Measurements from ENCODE around the gene STXBP3. TPM values are rescaled to one million over a fixed set of nuclear protein-coding genes. Genes with fewer than 3 reads are reported as not detected.

Gene STXBP3
- total RNA-seq, 4 donors from 2014 or later: 55.8 to 154 (median 79.9) TPM

GRCh38 chr1:108715932-108716331 is 30.5 kb upstream of the STXBP3 start:
- no peak for ATAC-seq
- Histone ChIP-seq H3K27me3 (peaks cover 5% of the 10 kb centered on the region), H3K4me3 (no peak overlapping the region), H3K4me1 (no peaks in the 10 kb centered on the region), H3K9me3 (no peaks in the 10 kb centered on the region), H3K36me3 (no peaks in the 10 kb centered on the region), H3K27ac (no peak overlapping the region)
- TF ChIP-seq POLR2AphosphoS5 (IDR thresholded peaks at IDR 0.05): no peak
- TF ChIP-seq EP300 (IDR thresholded peaks at IDR 0.05): no peak
- no peak for TF ChIP-seq POLR2A (IDR thresholded peaks at IDR 0.05)
- no peak for TF ChIP-seq CTCF (IDR thresholded peaks at IDR 0.05)
- 25 to 80% methylated on average over 1 of the region's 5 CpGs for WGBS, 2 donors (ENCODE audit: low coverage in 1 of 2)

- Histone ChIP-seq H3K4me1 (no peaks in the 10 kb centered on the region), H3K27me3 (peaks cover 5% of the 10 kb centered on the region), H3K9me3 (no peaks in the 10 kb centered on the region), H3K4me3 (no peak overlapping the region), H3K27ac (no peak overlapping the region), H3K36me3 (no peaks in the 10 kb centered on the region)
- WGBS, 2 donors (ENCODE audit: low coverage in 1 of 2): 44 to 56% methylated on average over 2 of the region's 2 CpGs
- no peak for TF ChIP-seq EP300 (IDR thresholded peaks at IDR 0.05)
- TF ChIP-seq CTCF (IDR thresholded peaks at IDR 0.05): no peak
- TF ChIP-seq POLR2AphosphoS5 (IDR thresholded peaks at IDR 0.05): no peak
- TF ChIP-seq POLR2A (IDR thresholded peaks at IDR 0.05): no peak
- no peak for ATAC-seq
Measured at GRCh38 chr1:108716437-108717230, 29.8 kb upstream of the STXBP3 start.

GRCh38 chr1:108717774-108718316 is 28.6 kb upstream of the STXBP3 start:
- Histone ChIP-seq H3K27me3 (no peaks in the 10 kb centered on the region), H3K4me1 (peaks cover 0 to 7% (median 0%) of the 10 kb centered on the region in 3 donors), H3K4me3 (no peak overlapping the region), H3K9me3 (no peaks in the 10 kb centered on the region), H3K36me3 (no peaks in the 10 kb centered on the region), H3K27ac (no peak overlapping the region)
- 92% methylated on average over 5 to 6 of the region's 9 CpGs for whole genome bisulfite sequencing, 2 donors (ENCODE audit: low coverage in 1 of 2)
- no peak for ATAC-seq
- TF ChIP-seq POLR2AphosphoS5 (IDR thresholded peaks at IDR 0.05): no peak
- TF ChIP-seq CTCF (IDR thresholded peaks at IDR 0.05): no peak
- TF ChIP-seq POLR2A (IDR thresholded peaks at IDR 0.05): no peak
- TF ChIP-seq EP300 (IDR thresholded peaks at IDR 0.05): no peak

GRCh38 chr1:108718927-108719655 is 27.4 kb upstream of the STXBP3 start:
- ATAC-seq: no peak
- Histone ChIP-seq H3K4me1 (peaks cover 0 to 7% (median 0%) of the 10 kb centered on the region in 3 donors), H3K36me3 (no peaks in the 10 kb centered on the region), H3K27me3 (no peaks in the 10 kb centered on the region), H3K4me3 (no peak overlapping the region), H3K27ac (no peak overlapping the region), H3K9me3 (no peaks in the 10 kb centered on the region)
- WGBS, 2 donors (ENCODE audit: low coverage in 1 of 2): 35 to 60% methylated on average over 5 to 6 of the region's 6 CpGs
- no peak for TF ChIP-seq CTCF (IDR thresholded peaks at IDR 0.05)
- no peak for TF ChIP-seq EP300 (IDR thresholded peaks at IDR 0.05)
- TF ChIP-seq POLR2AphosphoS5 (IDR thresholded peaks at IDR 0.05): no peak
- TF ChIP-seq POLR2A (IDR thresholded peaks at IDR 0.05): no peak

Measured in gastroesophageal sphincter (tissue), 4 donors.